ENCODE measurements around the gene HOXA6. TPM values are rescaled to one million over a fixed set of nuclear protein-coding genes. Genes with fewer than 3 reads are reported as not detected.

Gene HOXA6
- polyA plus RNA-seq, 1 experiment: 0.77 TPM

- peaks cover 2% of the 10 kb centered on the region for H3K36me3 ChIP-seq (ENCODE audit: control insufficient read depth, insufficient read depth, low read length)
- ChIA-PET CTCF (interaction anchor here (0.9 to 12.5 kb wide), 8 partner anchors 9 to 907 kb away, joined by 3 to 187 read pairs (median 5); partner anchors contain the start of genes HOXA10 and HOXA9), POLR2A (interaction anchor here (0.5 to 1.0 kb wide), 6 partner anchors 10 to 1404 kb away, joined by 3 to 7 read pairs (median 3); no protein-coding TSS in a partner anchor)
- peak overlapping the region; percentile 60 for H3K4me3 ChIP-seq (ENCODE audit: low read depth, low read length)
- no peaks in the 10 kb centered on the region for H3K27me3 ChIP-seq (ENCODE audit: control insufficient read depth, insufficient read depth, low read length)
- no peak for DNase-seq (ENCODE audit: low read depth)
- TF ChIP-seq CTCF (IDR thresholded peaks at IDR 0.05; ENCODE audit: insufficient read depth, low read depth, low read length): no peak
Observed at GRCh38 chr7:27189997-27190748, 42.6 kb upstream of the HOXA6 start.

DNA sequence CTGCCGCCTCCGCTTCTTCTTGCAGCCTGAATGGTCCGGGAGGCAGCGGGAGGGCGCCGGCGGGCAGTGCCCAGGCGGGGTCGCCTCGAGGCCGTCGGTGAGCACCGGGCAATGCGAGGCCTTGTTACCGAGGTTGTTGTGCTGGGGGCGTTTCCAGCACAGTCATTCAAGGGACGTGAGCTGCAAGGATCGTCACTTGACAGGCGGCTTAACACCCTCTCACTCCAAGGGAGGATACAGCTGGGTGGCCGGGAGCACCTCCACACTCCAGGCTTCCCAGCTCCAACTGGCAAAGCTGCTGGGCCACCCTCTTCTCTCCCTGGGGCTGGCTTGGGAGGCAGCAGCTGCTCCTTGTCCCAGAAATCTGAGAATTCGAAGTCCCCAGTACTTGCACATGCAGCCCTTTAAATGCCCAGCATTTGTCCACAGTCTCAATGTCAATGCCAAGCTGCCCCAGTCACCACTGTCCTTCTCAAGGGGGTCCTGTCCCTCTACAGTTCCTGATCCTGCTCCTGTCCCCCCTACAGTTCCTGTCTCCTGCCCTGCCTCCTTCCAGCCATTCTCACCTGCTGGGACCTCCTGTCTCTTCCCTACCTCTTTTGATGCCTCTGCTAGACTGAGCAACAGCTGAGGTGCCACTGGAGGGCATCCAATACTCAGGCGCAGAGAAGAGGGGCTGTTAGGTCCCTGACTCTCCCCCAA is 41.9 kb upstream of the HOXA6 start:
- POLR2A ChIA-PET: interaction anchor here (0.8 kb wide), 1 partner anchor 12 kb away, joined by 3 read pairs; no protein-coding TSS in a partner anchor
- no peaks in the 10 kb centered on the region for H3K27me3 ChIP-seq (ENCODE audit: control insufficient read depth, insufficient read depth, low read length)
- H3K36me3 ChIP-seq (ENCODE audit: control insufficient read depth, insufficient read depth, low read length): peaks cover 2% of the 10 kb centered on the region
- CTCF ChIA-PET: interaction anchor here (1.8 to 12.5 kb wide), 3 partner anchors 9 to 29 kb away, joined by 5 to 187 read pairs (median 8); partner anchors contain the start of genes HOXA10 and HOXA9
- no peak for TF ChIP-seq CTCF (IDR thresholded peaks at IDR 0.05; ENCODE audit: insufficient read depth, low read depth, low read length)
- peak overlapping the region; percentile 60 for H3K4me3 ChIP-seq (ENCODE audit: low read depth, low read length)
- DNase-seq (ENCODE audit: low read depth): no peak

GRCh38 chr7:27188386-27189294 is 41.1 kb upstream of the HOXA6 start:
- ChIA-PET CTCF (interaction anchor here (1.6 to 12.5 kb wide), 4 partner anchors 10 to 28 kb away, joined by 3 to 187 read pairs (median 6); partner anchors contain the start of genes HOXA10 and HOXA9), POLR2A (interaction anchor here (1.7 kb wide), 1 partner anchor 10 kb away, joined by 5 read pairs; no protein-coding TSS in a partner anchor)
- no peak for DNase-seq (ENCODE audit: low read depth)
- no peaks in the 10 kb centered on the region for H3K27me3 ChIP-seq (ENCODE audit: control insufficient read depth, insufficient read depth, low read length)
- no peak for TF ChIP-seq CTCF (IDR thresholded peaks at IDR 0.05; ENCODE audit: insufficient read depth, low read depth, low read length)
- peak overlapping the region; percentile 60 for H3K4me3 ChIP-seq (ENCODE audit: low read depth, low read length)
- H3K36me3 ChIP-seq (ENCODE audit: control insufficient read depth, insufficient read depth, low read length): peaks cover 2% of the 10 kb centered on the region

- Histone ChIP-seq H3K4me3 (ENCODE audit: low read depth, low read length) (peak overlapping the region; percentile 60), H3K36me3 (ENCODE audit: control insufficient read depth, insufficient read depth, low read length) (peaks cover 4% of the 10 kb centered on the region), H3K27me3 (ENCODE audit: control insufficient read depth, insufficient read depth, low read length) (no peaks in the 10 kb centered on the region)
- DNase-seq (ENCODE audit: low read depth): no peak
- no peak for TF ChIP-seq CTCF (IDR thresholded peaks at IDR 0.05; ENCODE audit: insufficient read depth, low read depth, low read length)
- CTCF ChIA-PET: interaction anchor here (1.2 to 12.5 kb wide), 6 partner anchors 8 to 883 kb away, joined by 3 to 187 read pairs (median 8); partner anchors contain the start of genes HOXA10 and HOXA9
- POLR2A ChIA-PET: interaction anchor here (0.6 to 1.7 kb wide), 5 partner anchors 9 to 578 kb away, joined by 5 to 11 read pairs (median 8); no protein-coding TSS in a partner anchor
Observed at GRCh38 chr7:27187475-27188385, 40.2 kb upstream of the HOXA6 start.

All from BJ (cell line).